Type B pancreatic cell (in vitro differentiated cells): Measurements from ENCODE around the gene SLC11A1. TPM values are rescaled to one million over a fixed set of nuclear protein-coding genes. Genes with fewer than 3 reads are reported as not detected.

Source experiments
- DNase-seq: peaks from one replicate; pipeline ENCODE4 v3.0.0; 2021; ENCODE audit warnings: mixed read lengths; ENCODE audit not compliant: unreplicated experiment; ENCODE audit errors: extremely low spot score
- H3K27ac Mint-ChIP-seq: 2 replicates; pipeline ENCODE4 v1.8.0; 2021; ENCODE audit warnings: mild to moderate bottlenecking, mixed read lengths
- H3K27me3 Mint-ChIP-seq: 2 replicates; pipeline ENCODE4 v1.8.0; 2021; ENCODE audit warnings: mixed read lengths
- H3K36me3 Mint-ChIP-seq: 2 replicates; pipeline ENCODE4 v1.8.0; 2021; ENCODE audit warnings: mixed read lengths
- H3K4me1 Mint-ChIP-seq: one replicate; pipeline ENCODE4 v1.8.0; 2021; ENCODE audit warnings: mixed read lengths; ENCODE audit not compliant: unreplicated experiment
- H3K4me3 Mint-ChIP-seq: 2 replicates; pipeline ENCODE4 v1.8.0; 2021; ENCODE audit warnings: mild to moderate bottlenecking, mixed read lengths
- H3K9me3 Mint-ChIP-seq: 2 replicates; pipeline ENCODE4 v1.8.0; 2021; ENCODE audit warnings: mixed read lengths
- CTCF ChIP-seq: fragments of 200-600 bp; sonication (generic); conservative IDR thresholded peaks from 2 replicates; pipeline ENCODE4 v1.5.0; 2021; ENCODE audit warnings: antibody characterized with exemption, mild to moderate bottlenecking
- total RNA-seq: library from RNA; stranded (reverse); gene quantifications from 2 replicates; pipeline ENCODE4 v1.2.1, GENCODE V29; 2021; ENCODE audit warnings: low replicate concordance

SLC11A1 gene
- total RNA-seq, 1 donor from 2014 or later, result 0.39 TPM

GRCh38 chr2:218435003-218435982, 53.2 kb downstream of the SLC11A1 start:
- H3K27me3 Mint-ChIP-seq, result no peaks in the 10 kb centered on the region
- H3K36me3 Mint-ChIP-seq, result no peaks in the 10 kb centered on the region
- H3K4me3 Mint-ChIP-seq, result no peak overlapping the region
- no peak for TF ChIP-seq CTCF
- H3K4me1 Mint-ChIP-seq, result no peaks in the 10 kb centered on the region
- H3K27ac Mint-ChIP-seq, result no peak overlapping the region
- H3K9me3 Mint-ChIP-seq, result no peaks in the 10 kb centered on the region
- no peak for DNase-seq

- H3K9me3 Mint-ChIP-seq, result no peaks in the 10 kb centered on the region
- no peak for TF ChIP-seq CTCF
- H3K4me3 Mint-ChIP-seq, result no peak overlapping the region
- no peaks in the 10 kb centered on the region for H3K36me3 Mint-ChIP-seq
- no peaks in the 10 kb centered on the region for H3K27me3 Mint-ChIP-seq
- DNase-seq, result no peak
- no peak overlapping the region for H3K27ac Mint-ChIP-seq
- no peaks in the 10 kb centered on the region for H3K4me1 Mint-ChIP-seq
Measured at GRCh38 chr2:218436992-218437391, 54.9 kb downstream of the SLC11A1 start.

GRCh38 chr2:218437969-218438368, 55.9 kb downstream of the SLC11A1 start:
- TF ChIP-seq CTCF, result no peak
- DNase-seq, result no peak
- Mint-ChIP-seq H3K27ac (no peak overlapping the region), H3K9me3 (no peaks in the 10 kb centered on the region), H3K27me3 (no peaks in the 10 kb centered on the region), H3K4me1 (no peaks in the 10 kb centered on the region), H3K4me3 (no peak overlapping the region), H3K36me3 (no peaks in the 10 kb centered on the region)

- no peak for TF ChIP-seq CTCF
- Mint-ChIP-seq H3K4me1 (no peaks in the 10 kb centered on the region), H3K9me3 (no peaks in the 10 kb centered on the region), H3K27me3 (no peaks in the 10 kb centered on the region), H3K36me3 (no peaks in the 10 kb centered on the region), H3K4me3 (no peak overlapping the region), H3K27ac (no peak overlapping the region)
- no peak for DNase-seq
Measured at GRCh38 chr2:218438596-218438995, 56.5 kb downstream of the SLC11A1 start.

- no peak for TF ChIP-seq CTCF
- peak overlapping the region; percentile 84 for H3K27ac Mint-ChIP-seq
- H3K9me3 Mint-ChIP-seq, result no peaks in the 10 kb centered on the region
- H3K4me3 Mint-ChIP-seq, result peak overlapping the region; percentile 53
- H3K4me1 Mint-ChIP-seq, result no peaks in the 10 kb centered on the region
- peaks cover 15% of the 10 kb centered on the region for H3K36me3 Mint-ChIP-seq
- no peaks in the 10 kb centered on the region for H3K27me3 Mint-ChIP-seq
- DNase-seq, result no peak
Measured at GRCh38 chr2:218444692-218445357, 62.8 kb downstream of the SLC11A1 start.
